Spinal cord (tissue), 10 donors: ENCODE measurements around the gene STPG2. TPM values are rescaled to one million over a fixed set of nuclear protein-coding genes. Genes with fewer than 3 reads are reported as not detected.
"Not testable (repeated sequence)": the region's sequence is repeated elsewhere in the genome, so short reads cannot be mapped to it uniquely, and the experiment has no call there.

Source experiments
- DNase-seq, 6 donors: peaks; one replicate each; pipeline versions ENCODE4 v3.0.0 to v3.0.0-alpha.2; 2013 to 2015; ENCODE audit warnings: low spot score in 6 of 6, low read depth in 4 of 6
- H3K27ac ChIP-seq: one replicate; pipeline ENCODE4 v1.5.1; 2013; ENCODE audit warnings: low read depth, low read length, control low read depth
- H3K27me3 ChIP-seq: one replicate; pipeline ENCODE4 v1.6.1; 2013; ENCODE audit warnings: low read length; ENCODE audit not compliant: control insufficient read depth, insufficient read depth
- H3K36me3 ChIP-seq: one replicate; pipeline ENCODE4 v1.6.1; 2013; ENCODE audit warnings: low read length; ENCODE audit not compliant: control insufficient read depth, insufficient read depth
- H3K4me1 ChIP-seq: one replicate; pipeline ENCODE4 v1.6.1; 2013; ENCODE audit warnings: low read length; ENCODE audit not compliant: control insufficient read depth, insufficient read depth
- H3K4me3 ChIP-seq: one replicate; pipeline ENCODE4 v1.5.1; 2013; ENCODE audit warnings: low read depth, low read length, control low read depth
- H3K9me3 ChIP-seq: one replicate; pipeline ENCODE4 v1.6.1; 2013; ENCODE audit warnings: low read length; ENCODE audit not compliant: control insufficient read depth, insufficient read depth
- WGBS: methylation state at CpG from one replicate; pipeline ENCODE4 v1.1.5; 2013; ENCODE audit warnings: missing lambda C conversion rate; ENCODE audit not compliant: insufficient coverage; 5-methylcytosine and 5-hydroxymethylcytosine counted together
- polyA plus RNA-seq, 2 donors: library from polyadenylated mRNA; unstranded; fragments of 120-200 nt; gene quantifications; one replicate each; pipeline ENCODE4 v1.2.1, GENCODE V29; 2013; ENCODE audit not compliant: insufficient read length in 2 of 2
- total RNA-seq, 2 donors: library from RNA; depleted of rRNA in 1 of 2; stranded (reverse); fragments of 120-200 nt in 1 of 2; fragments of >200 nt in 1 of 2; gene quantifications; one replicate each; pipeline versions ENCODE4 v1.2.3 to v1.2.4, GENCODE V29; 2013 to 2014
- donor health status: healthy.

Gene STPG2
- total and polyA plus RNA-seq, 4 donors = 0.13 to 2.7 (median 0.61) TPM

DNA sequence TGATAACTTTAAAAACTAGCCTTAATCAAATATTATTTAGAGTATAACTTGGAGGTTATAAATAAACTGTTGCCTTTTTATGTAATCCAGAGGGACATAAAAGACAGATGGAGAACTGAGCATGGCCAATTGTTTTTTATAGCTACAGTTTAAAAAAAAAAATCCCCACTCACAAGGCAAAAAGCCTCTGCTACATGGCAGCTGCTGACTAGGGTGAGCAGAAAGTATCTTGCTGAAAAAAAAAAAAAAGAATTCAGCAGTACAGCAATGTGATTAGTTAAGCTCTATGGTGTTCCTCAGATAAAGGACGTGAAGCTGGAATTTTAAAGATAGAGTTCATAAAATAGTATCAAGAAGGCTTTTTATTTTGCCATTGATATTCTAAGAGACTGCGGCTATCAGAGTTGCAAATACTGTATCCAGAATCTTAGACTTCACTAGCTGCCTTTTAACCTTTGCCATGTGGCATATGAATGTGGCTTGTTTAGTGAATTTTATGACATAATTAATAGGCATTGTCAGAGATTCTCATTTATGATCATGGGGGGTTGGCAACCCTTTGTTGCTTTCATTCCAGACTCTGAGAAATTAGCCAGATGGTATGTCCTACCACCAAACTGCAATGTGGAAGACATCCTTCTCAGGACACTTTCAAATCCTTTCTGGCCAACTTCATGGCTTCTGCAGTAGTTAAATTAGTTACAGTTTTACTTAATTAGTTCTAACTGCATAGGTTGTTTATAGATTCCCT, 498.0 kb downstream of the STPG2 start:
- Histone ChIP-seq H3K27ac (no peak overlapping the region), H3K4me3 (no peak overlapping the region), H3K9me3 (no peaks in the 10 kb centered on the region), H3K4me1 (no peaks in the 10 kb centered on the region), H3K27me3 (no peaks in the 10 kb centered on the region), H3K36me3 (no peaks in the 10 kb centered on the region)
- DNase-seq = peak in 2 of 6 donors; percentile 25 to 47
- WGBS = no CpG with 5 or more reads among the region's 2 CpGs

DNA sequence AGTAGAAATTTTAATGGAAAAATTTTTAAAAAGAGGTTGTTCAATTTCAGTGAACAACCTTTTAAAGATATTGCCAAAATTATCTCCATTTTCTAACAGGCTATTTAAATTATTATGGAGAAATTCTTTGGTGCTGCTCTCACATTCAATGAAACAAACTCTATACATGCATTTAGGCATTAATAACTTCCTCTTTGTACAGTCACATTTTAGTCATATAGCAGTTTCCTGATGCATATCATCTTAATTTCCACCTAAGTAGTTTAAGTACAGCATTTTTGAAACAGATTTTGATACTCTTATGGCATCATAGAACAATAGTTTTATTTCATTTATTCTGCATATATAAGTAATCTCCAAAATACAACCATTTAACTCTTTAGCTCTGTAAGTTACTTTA, 500.1 kb downstream of the STPG2 start:
- Histone ChIP-seq H3K4me1 (no peaks in the 10 kb centered on the region), H3K36me3 (no peaks in the 10 kb centered on the region), H3K9me3 (no peaks in the 10 kb centered on the region), H3K27ac (no peak overlapping the region), H3K4me3 (no peak overlapping the region), H3K27me3 (no peaks in the 10 kb centered on the region)
- DNase-seq = no peak

DNA sequence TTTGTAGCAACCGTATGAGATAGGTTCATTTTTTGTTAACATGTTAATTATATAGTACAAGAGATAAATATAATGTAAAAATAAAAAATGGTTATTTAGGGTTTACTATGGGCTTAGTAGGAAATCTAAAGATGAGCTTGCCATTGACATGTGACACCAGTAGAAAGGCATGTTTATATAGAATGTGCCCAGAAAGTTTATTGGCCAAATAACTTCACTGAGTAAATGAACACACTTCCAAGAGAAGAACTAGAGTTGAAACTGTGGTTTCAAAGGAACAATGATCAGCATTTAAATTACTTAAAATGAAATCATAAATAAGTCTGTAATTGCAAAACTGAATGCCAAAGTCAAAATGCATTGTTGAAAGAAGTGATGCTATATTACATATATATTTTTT, 503.3 kb downstream of the STPG2 start:
- no CpG with 5 or more reads among the region's 1 CpG for whole genome bisulfite sequencing
- Histone ChIP-seq H3K9me3 (no peaks in the 10 kb centered on the region), H3K36me3 (no peaks in the 10 kb centered on the region), H3K4me1 (no peaks in the 10 kb centered on the region), H3K4me3 (no peak overlapping the region), H3K27me3 (no peaks in the 10 kb centered on the region), H3K27ac (no peak overlapping the region)
- no peak for DNase-seq

DNA sequence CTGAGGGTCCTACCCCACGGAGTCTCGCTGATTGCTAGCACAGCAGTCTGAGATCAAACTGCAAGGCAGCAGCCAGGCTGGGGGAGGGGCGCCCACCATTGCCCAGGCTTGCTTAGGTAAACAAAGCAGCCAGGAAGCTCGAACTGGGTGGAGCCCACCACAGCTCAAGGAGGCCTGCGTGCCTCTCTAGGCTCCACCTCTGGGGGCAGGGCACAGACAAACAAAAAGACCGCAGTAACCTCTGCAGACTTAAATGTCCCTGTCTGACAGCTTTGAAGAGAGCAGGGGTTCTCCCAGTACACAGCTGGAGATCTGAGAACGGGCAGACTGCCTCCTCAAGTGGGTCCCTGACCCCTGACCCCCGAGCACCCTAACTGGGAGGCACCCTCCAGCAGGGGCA, 509.4 kb downstream of the STPG2 start:
- not testable (repeated sequence) for DNase-seq, H3K4me1 ChIP-seq, H3K27ac ChIP-seq, H3K27me3 ChIP-seq, H3K4me3 ChIP-seq, H3K9me3 ChIP-seq, H3K36me3 ChIP-seq
- 78% methylated on average over 7 of the region's 8 CpGs for WGBS

DNA sequence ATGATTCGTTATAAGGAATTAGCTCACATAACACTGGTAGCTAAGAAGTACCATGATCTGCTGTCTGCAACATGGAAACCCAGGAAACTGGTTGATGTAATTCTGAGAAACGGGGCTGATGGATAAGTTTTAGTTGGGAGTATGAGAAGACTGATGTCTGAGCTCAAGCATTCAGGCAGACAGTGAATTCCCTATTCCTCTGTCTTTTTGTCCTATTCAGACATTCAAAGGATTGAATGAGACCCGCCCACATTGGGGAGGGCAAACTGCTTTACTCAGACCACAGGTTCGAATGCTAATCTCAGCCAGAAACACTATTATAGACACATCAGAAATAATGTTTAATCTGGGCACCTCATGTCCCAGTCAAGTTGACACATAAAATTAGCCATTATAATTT, 515.5 kb downstream of the STPG2 start:
- no peak overlapping the region for H3K27ac ChIP-seq
- H3K4me3 ChIP-seq = no peak overlapping the region
- H3K9me3 ChIP-seq = no peaks in the 10 kb centered on the region
- WGBS = 57% methylated on average over 1 of the region's 4 CpGs
- H3K36me3 ChIP-seq = no peaks in the 10 kb centered on the region
- no peak for DNase-seq
- H3K4me1 ChIP-seq = no peaks in the 10 kb centered on the region
- no peaks in the 10 kb centered on the region for H3K27me3 ChIP-seq

DNA sequence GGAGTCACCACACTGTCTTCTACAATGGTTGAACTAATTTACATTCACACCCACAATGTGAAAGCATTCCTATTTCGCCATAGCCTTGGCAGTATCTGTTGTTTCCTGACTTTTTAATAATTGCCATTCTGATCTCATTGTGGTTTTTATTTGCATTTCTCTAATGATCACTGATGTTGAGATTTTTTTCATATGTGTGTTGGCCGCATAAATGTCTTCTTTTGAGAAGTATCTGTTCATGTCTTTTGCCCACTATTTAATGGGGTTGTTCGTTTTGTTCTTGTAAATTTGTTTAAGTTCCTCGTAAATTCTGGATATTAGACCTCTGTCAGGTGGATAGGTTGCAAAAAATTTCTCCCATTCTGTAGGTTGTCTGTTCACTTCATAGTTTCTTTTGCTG, 519.1 kb downstream of the STPG2 start:
- Histone ChIP-seq H3K27ac (no peak overlapping the region), H3K36me3 (no peaks in the 10 kb centered on the region), H3K27me3 (no peaks in the 10 kb centered on the region), H3K4me1 (no peaks in the 10 kb centered on the region), H3K4me3 (no peak overlapping the region), H3K9me3 (no peaks in the 10 kb centered on the region)
- WGBS = 92% methylated on average over 2 of the region's 4 CpGs
- DNase-seq = no peak

DNA sequence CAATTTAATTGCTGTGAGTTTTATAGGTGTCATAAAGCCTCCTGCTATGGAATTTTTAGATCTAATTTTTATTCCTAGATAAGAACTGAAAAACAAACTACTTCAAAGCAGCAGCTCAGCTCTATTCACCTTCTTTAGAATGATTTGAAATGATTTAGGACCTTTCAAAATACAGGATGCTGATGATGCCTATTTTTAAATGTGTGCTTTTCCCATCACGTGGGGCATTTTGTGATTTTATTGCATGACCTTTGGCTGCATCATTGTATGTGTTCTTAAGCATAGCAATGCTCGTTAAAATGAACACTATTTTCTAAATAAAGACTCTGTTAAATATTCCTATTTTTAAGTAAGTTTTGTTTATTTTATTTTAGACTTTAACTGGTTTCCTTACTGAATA, 537.3 kb downstream of the STPG2 start:
- Histone ChIP-seq H3K36me3 (no peaks in the 10 kb centered on the region), H3K27ac (no peak overlapping the region), H3K4me1 (no peaks in the 10 kb centered on the region), H3K4me3 (no peak overlapping the region), H3K9me3 (no peaks in the 10 kb centered on the region), H3K27me3 (no peaks in the 10 kb centered on the region)
- no peak for DNase-seq
- WGBS = no CpG with 5 or more reads among the region's 2 CpGs

DNA sequence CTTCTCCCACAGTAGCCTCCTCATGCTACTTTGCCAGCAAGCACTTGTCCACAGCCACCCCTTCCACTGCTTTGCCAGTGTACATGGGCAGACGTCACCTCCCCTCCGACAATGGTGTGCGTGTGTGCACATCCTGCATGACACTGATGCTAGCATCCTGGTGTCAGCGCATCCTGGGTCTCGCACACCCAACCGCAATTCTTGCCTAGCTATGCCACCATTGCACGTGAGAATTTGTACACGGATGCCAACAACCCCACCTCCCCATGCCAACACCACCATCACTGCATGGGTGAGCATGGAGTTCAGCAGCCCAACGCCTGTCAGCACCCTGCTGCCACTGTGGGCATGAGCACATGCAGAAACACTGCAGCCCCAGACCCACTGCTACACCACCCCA, 550.0 kb downstream of the STPG2 start:
- no peak for DNase-seq
- Histone ChIP-seq H3K36me3 (no peaks in the 10 kb centered on the region), H3K9me3 (no peaks in the 10 kb centered on the region), H3K27ac (no peak overlapping the region), H3K4me3 (no peak overlapping the region), H3K27me3 (no peaks in the 10 kb centered on the region), H3K4me1 (no peaks in the 10 kb centered on the region)
- 98% methylated on average over 9 of the region's 9 CpGs for WGBS

DNA sequence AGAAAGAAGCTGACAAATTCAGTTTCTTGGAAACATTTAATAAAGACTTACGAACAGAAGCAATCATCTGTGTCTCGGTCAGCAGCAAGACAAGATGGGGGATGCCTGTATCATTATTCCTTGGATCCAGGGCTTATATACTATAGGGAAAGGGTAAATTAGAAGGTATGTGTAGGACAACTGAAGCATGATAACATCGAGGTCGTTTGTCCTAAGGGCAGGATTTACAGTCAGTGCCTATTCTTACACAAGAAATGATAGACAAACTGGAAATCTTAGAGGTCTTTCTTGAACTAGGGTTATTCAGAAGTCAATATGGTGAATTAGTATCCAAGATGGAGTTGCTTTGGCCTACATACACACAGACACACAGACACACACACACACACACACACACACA, 553.0 kb downstream of the STPG2 start:
- no peak overlapping the region for H3K27ac ChIP-seq
- WGBS = 100% methylated on average over 2 of the region's 4 CpGs
- H3K36me3 ChIP-seq = no peaks in the 10 kb centered on the region
- H3K4me3 ChIP-seq = no peak overlapping the region
- H3K27me3 ChIP-seq = no peaks in the 10 kb centered on the region
- H3K4me1 ChIP-seq = no peaks in the 10 kb centered on the region
- H3K9me3 ChIP-seq = no peaks in the 10 kb centered on the region
- DNase-seq = no peak

DNA sequence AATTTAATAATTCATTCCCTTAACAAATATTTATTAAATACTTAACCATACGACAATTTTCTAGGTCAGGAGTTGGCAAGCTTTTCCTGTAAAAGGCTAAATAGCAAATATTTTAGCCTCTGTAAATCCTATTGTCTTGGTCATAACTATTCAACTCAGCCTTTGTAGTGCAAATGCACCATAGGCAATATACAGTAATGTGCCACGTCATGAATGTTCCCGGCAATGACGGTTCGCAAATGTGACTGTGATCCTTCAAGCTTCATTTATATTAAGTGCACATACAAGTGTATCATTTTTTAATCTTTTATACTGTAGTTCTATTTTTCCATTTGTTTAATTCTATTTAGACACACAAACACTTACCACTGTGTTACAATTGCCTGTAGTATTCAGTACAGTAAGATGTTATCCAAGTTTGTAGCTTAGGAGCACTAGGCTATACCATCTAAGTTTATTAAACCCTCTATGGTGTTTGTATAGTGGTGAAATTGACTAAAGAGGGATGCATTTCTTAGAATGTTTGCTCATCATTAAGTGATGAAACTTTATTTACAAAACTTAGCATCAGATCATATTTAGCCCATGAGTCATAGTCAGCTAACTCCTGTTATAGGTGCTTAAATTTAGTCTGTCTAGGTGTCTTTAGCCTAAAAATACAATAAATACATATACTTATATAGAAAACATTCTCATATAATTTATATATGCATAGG, 553.6 kb downstream of the STPG2 start:
- H3K36me3 ChIP-seq = no peaks in the 10 kb centered on the region
- no peaks in the 10 kb centered on the region for H3K27me3 ChIP-seq
- DNase-seq = no peak
- H3K4me1 ChIP-seq = no peaks in the 10 kb centered on the region
- WGBS = 80% methylated on average over 1 of the region's 5 CpGs
- no peak overlapping the region for H3K4me3 ChIP-seq
- no peaks in the 10 kb centered on the region for H3K9me3 ChIP-seq
- no peak overlapping the region for H3K27ac ChIP-seq
